ENCODE results near the gene STX10. TPM values are rescaled to one million over a fixed set of nuclear protein-coding genes. Genes with fewer than 3 reads are reported as not detected.

STX10 gene
- polyA plus RNA-seq, 4 donors, result 55.8 to 71.7 (median 57.1) TPM

DNA sequence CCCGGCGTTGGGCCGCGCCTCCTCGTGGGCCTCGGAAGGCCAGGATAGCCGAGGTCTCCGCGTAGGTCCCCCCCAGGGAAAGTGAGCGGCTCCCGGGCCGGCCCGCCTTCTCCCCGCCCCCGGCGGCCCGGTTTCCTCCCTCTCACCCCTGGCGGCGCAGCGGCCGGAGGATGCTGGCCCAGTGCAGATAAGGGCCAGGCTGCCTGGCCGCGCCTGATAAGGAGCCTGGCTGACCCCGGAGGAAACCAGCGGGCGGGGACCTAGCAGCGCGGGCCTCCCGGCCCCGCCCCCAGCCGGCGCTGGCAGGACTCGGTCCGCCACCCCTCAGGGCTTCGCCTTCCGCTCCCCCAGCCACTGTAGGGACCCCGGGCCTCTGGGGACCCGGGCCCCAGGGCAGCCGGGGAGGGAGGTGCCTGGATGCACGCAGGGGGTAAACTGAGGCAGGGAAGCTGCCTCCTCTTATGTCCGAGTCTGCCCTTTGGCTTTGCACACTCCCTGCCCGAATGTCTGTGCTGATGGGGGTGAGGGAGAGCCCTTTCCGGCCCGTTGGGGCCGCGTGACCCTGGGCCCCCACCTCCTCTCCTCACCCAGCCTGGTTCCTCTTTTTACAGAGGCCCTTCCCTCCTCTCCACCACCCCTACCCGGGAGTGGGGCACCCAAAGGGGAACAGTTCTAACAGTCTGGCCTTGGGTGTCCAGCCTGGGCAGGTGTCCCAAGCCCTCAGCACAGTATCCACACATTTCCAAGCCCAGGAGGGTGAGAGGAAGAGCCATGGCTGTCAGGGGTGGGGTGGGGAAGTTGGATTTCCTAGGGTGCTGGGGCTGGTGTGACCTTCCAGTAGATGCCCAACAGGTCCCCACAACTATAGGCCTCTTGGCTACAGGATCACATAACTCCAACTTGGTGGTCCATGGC, 47.3 kb downstream of the STX10 start, which contains the start of gene LYL1:
TSS of gene LYL1 (minus strand) at position 193 of the 915 bp plus-strand sequence. CDS start 1,687 bp downstream, outside the sequence.
- no peak for DNase-seq (ENCODE audit: low read depth in 4 of 4, low spot score in 3 of 4)

- no peak for DNase-seq (ENCODE audit: low read depth in 4 of 4, low spot score in 3 of 4)
These were observed 47.8 kb downstream of the STX10 start for GRCh38 chr19:13102416-13102665.

DNA sequence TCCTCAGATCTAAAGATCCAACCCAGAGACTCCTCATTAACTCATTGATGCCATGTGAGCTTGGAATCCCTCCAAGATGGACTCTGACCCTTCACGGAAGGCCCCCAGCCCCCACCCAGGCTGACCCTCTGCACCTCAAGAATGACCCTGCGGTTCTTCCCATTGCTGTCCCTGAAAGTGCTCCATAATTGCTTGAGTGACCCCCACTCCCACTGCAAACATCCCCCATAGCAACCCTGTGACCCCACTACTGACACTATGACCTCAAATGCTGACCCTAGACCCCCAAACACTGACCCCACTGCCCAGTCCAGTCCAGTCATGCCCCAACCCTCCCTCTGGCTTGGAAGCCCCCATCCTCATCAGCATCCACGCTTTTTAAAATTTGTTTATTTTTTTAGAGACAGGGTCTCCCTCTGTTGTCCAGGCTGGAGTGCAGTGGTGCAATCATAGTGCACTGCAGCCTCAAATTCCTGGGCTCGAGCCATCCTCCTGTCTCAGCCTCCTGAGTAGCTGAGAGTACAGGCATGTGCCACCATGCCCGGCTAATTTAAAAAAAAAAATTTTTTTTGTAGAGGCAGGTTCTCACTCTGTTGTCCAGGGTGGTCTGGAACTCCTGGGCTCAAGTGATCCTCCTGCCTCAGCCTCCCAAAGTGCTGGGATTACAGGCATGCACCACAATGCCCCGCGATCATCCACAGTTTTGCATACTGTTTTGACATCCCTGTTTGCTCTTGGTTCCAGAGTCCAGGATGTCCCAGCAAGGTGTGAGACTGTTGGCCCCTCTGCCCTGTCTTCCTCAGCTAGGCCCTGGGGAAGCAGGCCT, 48.4 kb downstream of the STX10 start:
- DNase-seq (ENCODE audit: low read depth in 4 of 4, low spot score in 3 of 4), result no peak

- DNase-seq (ENCODE audit: low read depth in 4 of 4, low spot score in 3 of 4), result no peak
These were observed 49.2 kb downstream of the STX10 start for GRCh38 chr19:13100841-13101589.

DNA sequence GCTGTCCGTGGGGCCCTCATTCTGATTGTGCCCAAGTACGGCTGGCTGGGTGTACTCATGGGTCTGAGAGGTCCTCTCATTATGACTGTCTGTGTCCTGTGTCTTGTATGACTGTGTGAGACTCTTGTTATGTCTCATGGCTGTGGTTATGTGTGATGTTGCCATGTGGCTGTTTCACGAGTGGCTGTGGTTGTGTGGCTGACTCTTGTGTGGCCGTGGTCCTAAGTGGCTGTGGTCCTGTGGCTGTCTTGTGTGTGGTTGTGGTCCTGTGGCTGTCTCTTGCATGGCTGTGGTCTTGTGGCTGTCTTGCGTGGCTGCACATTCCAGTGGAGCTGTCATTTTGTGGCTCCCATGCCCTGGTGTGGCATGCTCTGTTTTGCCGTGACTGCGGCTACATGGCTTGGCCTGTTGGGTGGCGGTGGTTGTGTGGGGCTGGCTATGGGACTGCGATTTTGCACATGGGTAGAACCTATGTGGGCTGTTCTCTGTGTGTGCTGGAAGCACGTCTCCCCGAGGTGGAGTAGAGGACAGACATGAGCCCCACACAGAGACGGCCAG, 50.1 kb downstream of the STX10 start:
- DNase-seq (ENCODE audit: low read depth in 4 of 4, low spot score in 3 of 4), result no peak

- DNase-seq (ENCODE audit: low read depth in 4 of 4, low spot score in 3 of 4), result no peak
These were observed 50.8 kb downstream of the STX10 start for GRCh38 chr19:13099073-13099999.

- DNase-seq (ENCODE audit: low read depth in 4 of 4, low spot score in 3 of 4), result no peak
These were observed 51.7 kb downstream of the STX10 start for GRCh38 chr19:13098277-13099072.

DNA sequence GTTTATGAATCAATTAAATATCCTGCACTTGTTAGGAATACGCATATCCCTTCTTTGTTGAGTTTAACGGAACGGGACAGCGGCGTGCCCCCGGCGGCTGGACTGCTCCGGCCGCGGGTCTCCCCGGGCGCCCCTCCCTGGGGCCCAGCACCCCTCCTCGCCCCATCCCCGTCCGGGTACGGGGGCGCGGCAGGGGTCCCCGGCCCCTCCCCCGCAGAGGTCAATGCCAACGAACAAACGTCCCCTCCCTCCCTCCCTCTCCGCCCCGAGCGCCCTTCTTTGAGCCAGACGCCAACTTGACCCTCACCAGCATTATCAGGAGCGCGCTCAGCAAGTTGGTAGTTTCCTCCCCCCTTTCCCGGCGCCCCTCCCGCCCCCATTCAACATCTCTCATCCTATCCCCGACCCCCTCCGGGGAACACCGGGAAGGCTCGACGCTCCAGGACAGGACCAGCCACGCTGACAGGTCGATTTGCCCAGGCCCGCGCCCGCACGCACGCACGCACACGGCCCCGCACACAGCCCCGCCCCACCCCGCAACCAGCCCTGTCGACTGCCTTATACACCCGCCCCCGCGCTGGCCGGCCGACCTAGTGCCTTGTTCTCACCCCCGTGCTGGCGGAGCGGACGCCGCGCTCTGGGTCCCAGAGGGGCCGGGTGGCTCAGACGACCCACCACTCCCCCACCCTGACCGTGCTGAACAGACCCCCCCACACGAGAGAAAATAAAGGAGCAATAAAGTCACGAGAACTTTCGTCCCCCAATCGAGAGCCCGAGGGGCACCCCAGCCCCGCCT, 52.5 kb downstream of the STX10 start:
- no peak for DNase-seq (ENCODE audit: low read depth in 4 of 4, low spot score in 3 of 4)

DNA sequence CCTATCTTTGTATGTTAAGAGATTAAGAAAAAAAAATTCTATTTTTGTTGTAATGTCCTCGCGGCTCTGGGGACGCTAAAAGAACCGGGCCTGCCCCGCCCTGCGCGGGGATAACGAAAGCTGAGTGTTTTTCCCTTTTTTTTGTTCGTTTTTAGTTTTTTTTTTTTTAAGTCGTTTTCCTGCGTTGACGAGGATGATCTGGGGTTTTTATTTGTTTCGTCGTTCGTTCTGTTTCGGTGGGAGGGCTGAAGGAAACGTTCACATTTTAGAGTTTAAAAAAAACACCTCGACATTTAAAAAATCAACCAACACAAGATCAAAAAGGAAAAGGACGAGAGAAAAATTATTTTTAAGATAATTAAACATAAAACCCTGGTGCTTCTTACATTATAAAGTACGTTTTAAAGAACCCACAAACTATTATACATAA, 53.1 kb downstream of the STX10 start:
- DNase-seq (ENCODE audit: low read depth in 4 of 4, low spot score in 3 of 4), result no peak

DNA sequence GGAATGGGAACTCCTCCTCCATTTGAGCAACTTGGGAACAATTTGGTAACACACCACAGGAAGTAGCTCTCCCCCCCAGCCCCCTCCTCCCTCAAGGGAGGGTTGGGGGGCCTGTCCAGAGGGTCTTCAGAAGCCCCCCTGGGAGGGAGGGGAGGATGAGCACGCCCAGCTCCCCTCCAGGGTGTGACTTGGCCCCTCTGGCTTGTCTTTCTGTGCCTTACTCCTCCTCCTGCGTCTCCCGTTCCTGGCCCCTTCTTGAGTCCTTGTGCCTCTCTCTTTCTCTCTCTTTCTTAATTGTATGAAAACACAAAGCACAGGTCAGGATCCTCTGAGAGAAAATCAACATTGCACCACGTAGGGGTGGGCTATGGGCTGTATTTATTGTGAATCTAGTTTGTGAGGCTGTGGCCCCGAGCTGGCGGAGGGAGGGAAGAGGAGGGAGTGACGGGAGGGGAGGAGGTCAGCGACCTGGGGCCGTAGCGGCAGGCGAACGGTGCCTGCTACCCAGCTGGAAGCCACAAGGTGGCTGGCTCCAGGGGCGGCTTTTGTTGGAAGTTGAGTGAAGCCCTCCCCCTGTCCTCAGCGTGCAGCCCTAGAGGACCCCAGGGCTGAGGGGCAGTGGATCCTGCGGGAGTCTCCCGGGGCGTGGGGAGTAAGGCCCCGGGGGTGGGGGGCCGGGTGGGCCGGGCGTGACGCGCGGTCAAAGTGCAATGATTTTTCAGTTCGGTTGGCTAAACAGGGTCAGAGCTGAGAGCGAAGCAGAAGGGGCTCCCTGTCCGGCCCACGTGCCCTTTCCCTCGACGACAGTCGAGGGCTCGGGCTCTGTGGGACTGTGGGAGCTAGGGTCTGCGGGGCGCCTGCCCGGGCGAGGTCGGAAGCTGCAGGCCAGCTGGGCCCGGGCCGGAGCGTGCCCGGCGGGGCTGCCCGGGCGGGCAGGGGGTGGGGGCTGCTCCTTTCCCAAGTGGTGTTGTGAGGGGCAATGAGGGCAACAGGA, 53.9 kb downstream of the STX10 start:
- no peak for DNase-seq (ENCODE audit: low read depth in 4 of 4, low spot score in 3 of 4)

- no peak for DNase-seq (ENCODE audit: low read depth in 4 of 4, low spot score in 3 of 4)
These were observed 54.8 kb downstream of the STX10 start for GRCh38 chr19:13095393-13095784.

DNA sequence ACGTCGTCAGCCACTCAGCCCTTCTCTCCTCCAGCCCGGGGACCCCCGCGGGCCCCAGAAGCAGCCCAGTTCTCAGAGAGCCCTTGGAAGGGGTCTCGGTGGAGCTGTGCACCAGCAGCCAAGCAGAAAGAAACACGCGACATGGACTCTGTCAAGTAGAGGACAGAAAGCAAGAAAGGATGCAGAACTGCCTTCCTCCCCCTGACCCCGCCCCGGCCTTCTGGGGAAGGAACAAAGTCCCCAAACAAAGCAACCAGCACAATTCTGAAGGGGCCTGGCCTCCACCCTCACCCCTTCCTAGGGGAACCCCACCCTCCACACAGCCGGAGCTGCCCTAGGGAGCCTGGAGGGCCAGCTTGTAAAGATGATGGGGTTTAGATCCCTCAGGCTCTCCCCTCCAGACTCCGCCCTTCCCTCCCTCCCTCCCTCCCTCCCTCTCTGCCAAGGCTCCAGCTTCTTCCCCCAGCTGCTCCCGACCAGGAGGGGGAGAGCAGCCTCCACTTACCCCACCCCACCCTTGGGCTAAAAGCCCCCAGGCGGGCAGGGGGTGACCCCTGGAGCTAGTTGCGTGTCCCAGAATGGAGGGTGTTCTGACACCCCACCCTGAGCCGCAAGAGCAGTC, 55.3 kb downstream of the STX10 start:
- DNase-seq (ENCODE audit: low read depth in 4 of 4, low spot score in 3 of 4), result no peak

DNA sequence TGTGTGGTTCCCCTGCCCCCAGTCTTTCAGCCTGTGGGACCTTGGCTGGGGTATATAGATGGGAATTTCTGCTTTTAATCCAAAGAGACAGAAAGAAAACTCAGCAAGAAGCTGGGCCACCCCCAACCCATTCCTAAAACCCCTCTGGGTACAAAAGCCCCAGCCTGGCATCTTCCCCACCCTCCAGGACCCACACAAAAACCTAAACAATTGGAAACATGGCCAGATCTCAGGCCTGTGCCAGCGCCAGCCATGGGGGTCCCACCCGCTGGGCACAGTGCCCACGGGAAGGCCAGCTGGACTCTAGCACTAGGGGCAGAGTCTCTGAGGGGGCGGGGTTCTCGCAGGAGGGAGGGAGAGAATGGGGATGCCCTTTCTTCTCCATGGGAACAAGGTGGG, 56.1 kb downstream of the STX10 start:
- no peak for DNase-seq (ENCODE audit: low read depth in 4 of 4, low spot score in 3 of 4)

All from left renal pelvis (tissue), 4 donors.